ENCODE results near the gene LAIR1. TPM values are rescaled to one million over a fixed set of nuclear protein-coding genes. Genes with fewer than 3 reads are reported as not detected.
"Not testable (repeated sequence)": the region's sequence is repeated elsewhere in the genome, so short reads cannot be mapped to it uniquely, and the experiment has no call there.

The LAIR1 gene
- total and polyA plus RNA-seq, 12 donors, result 3.5 to 80.7 (median 38.5) TPM

DNA sequence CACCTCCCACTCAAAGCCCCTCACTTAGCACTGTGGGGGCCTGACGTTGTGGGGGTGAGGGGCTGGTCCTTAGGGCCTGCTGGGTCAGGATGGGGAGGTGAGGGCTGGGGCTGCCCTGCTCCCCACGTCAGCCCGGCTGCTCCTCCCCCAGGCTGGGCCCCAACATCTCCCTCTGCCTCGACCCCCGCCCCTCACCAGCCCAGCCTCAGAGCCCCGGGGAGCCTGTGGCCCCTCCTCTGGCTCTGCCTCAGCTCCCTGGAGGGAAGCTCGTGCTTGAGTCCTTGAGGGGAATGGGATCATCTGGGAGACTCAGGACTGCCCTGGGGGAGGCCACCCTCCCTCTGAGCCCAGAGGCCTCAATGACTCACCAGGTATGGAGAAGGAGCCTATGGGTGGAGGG, 32.6 kb downstream of the LAIR1 start:
- no peak for DNase-seq
- H3K36me3 ChIP-seq (replicated peaks in 1 of 2), result no peaks in the 10 kb centered on the region
- no peaks in the 10 kb centered on the region for H3K9me3 ChIP-seq (replicated peaks in 1 of 3)
- no peak for TF ChIP-seq POLR2A (IDR thresholded peaks at IDR 0.05)
- TF ChIP-seq, protein P1, sequence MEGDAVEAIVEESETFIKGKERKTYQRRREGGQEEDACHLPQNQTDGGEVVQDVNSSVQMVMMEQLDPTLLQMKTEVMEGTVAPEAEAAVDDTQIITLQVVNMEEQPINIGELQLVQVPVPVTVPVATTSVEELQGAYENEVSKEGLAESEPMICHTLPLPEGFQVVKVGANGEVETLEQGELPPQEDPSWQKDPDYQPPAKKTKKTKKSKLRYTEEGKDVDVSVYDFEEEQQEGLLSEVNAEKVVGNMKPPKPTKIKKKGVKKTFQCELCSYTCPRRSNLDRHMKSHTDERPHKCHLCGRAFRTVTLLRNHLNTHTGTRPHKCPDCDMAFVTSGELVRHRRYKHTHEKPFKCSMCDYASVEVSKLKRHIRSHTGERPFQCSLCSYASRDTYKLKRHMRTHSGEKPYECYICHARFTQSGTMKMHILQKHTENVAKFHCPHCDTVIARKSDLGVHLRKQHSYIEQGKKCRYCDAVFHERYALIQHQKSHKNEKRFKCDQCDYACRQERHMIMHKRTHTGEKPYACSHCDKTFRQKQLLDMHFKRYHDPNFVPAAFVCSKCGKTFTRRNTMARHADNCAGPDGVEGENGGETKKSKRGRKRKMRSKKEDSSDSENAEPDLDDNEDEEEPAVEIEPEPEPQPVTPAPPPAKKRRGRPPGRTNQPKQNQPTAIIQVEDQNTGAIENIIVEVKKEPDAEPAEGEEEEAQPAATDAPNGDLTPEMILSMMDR (IDR thresholded peaks at IDR 0.05), result no peak
- no peak overlapping the region for H3K4me3 ChIP-seq
- H3K27me3 ChIP-seq, result no peaks in the 10 kb centered on the region
- H3K27ac ChIP-seq, result no peak overlapping the region
- 69 to 71% (median 70%) methylated on average over 3 to 7 of the region's 7 CpGs; no CpG with 5 or more reads in 1 of the 4 donors for WGBS, 4 donors
- intact Hi-C loops (cut with DNase I), result no loop called here
- no peaks in the 10 kb centered on the region for H3K4me1 ChIP-seq (replicated peaks in 1 of 2)

DNA sequence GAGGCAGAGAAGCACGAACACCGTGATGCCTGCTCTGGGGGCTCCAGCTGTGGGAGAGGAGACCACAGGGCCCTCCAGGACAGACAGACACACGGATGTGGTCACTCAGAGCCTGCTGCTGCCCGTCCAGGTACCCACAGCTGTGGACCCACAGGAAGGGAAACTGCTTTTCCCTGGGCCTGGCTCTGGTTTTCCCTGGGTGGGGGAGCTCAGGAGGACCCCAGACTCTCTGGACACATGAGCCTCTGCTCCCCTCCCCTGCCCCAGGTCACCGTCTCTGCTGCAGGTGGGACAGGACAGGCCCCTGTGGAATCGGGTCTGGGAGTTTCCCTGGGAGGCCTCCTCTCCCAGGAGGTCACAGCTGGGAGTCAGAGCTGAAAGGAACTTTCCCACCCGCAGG, 33.1 kb downstream of the LAIR1 start:
- Histone ChIP-seq H3K4me3 (no peak overlapping the region), H3K27ac (no peak overlapping the region), H3K36me3 (replicated peaks in 1 of 2) (no peaks in the 10 kb centered on the region), H3K4me1 (replicated peaks in 1 of 2) (no peaks in the 10 kb centered on the region), H3K27me3 (no peaks in the 10 kb centered on the region), H3K9me3 (replicated peaks in 1 of 3) (no peaks in the 10 kb centered on the region)
- intact Hi-C loops (cut with DNase I), result no loop called here
- 73 to 90% (median 81%) methylated on average over 2 to 7 of the region's 7 CpGs for WGBS, 4 donors
- no peak for DNase-seq
- no peak for TF ChIP-seq POLR2A (IDR thresholded peaks at IDR 0.05)
- TF ChIP-seq, protein P1 (IDR thresholded peaks at IDR 0.05), result no peak

DNA sequence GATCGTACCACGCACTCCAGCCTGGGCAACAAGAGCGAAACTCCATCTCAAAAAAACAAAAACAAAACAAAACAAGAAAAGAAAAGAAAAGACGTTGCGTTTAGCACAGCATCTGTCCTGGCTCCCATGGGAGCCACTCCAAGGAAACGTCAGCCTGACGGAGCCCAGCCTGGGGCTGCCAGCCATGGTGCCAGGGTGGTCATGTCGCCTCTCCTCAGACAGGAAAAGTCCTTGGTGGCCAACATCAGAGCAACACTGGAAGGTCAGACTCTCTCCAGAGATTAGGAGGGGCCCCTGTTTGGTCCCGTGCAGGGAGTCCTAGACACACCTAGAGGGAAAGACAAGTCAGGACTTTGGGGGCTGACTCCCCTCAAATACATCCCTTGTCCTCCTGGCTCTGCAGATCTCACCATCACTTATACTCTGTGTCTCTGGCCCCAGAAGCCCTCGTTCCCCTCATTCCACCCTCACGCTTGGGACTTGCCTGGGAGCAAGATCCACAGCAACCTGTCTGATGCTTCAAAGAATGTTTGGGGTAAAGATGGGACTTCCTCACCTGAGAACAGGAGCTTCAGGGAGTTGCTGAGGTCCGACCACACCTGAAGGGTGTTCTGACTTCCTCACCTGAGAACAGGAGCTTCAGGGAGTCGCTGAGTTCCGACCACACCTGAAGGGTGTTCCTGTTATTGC, 35.1 kb downstream of the LAIR1 start:
- no peak overlapping the region for H3K4me3 ChIP-seq
- TF ChIP-seq, protein P1 (IDR thresholded peaks at IDR 0.05), result no peak
- TF ChIP-seq POLR2A (IDR thresholded peaks at IDR 0.05), result no peak
- H3K9me3 ChIP-seq (replicated peaks in 1 of 3), result no peaks in the 10 kb centered on the region
- H3K4me1 ChIP-seq (replicated peaks in 1 of 2), result no peaks in the 10 kb centered on the region
- intact Hi-C loops (cut with DNase I), result loop anchor here in 1 of 2 donors (5.0 kb wide), 1 partner anchor 58 kb away; no protein-coding TSS in a partner anchor
- DNase-seq, result no peak
- H3K27me3 ChIP-seq, result no peaks in the 10 kb centered on the region
- no peak overlapping the region for H3K27ac ChIP-seq
- H3K36me3 ChIP-seq (replicated peaks in 1 of 2), result no peaks in the 10 kb centered on the region
- WGBS, 4 donors, result 67 to 76% (median 70%) methylated on average over 10 to 14 of the region's 14 CpGs

DNA sequence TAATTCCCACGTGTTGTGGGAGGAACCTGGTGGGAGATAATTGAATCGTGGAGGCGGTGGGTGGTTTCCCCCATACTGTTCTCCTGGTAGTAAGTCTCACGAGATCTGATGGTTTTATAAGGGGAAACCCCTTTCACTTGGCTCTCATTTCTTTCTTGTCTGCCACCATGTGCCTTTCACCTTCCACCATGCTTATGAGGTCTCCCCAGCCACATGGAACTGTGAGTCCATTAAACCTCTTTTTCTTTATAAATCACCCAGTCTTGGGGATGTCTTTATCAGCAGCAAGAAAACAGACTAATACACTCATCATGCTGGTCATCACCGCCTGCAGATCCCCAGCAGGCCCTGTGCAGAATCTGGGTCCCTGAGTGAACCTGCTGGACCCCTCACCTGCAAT, 36.0 kb downstream of the LAIR1 start:
- not testable (repeated sequence) for H3K9me3 ChIP-seq (replicated peaks in 1 of 3); H3K4me1 ChIP-seq (replicated peaks in 1 of 2); DNase-seq; H3K4me3 ChIP-seq; H3K36me3 ChIP-seq (replicated peaks in 1 of 2); H3K27me3 ChIP-seq; H3K27ac ChIP-seq
- 73 to 78% (median 76%) methylated on average over 5 of the region's 5 CpGs for WGBS, 4 donors
- intact Hi-C loops (cut with DNase I), result loop anchor here in 1 of 2 donors (5.0 kb wide), 1 partner anchor 59 kb away; no protein-coding TSS in a partner anchor

DNA sequence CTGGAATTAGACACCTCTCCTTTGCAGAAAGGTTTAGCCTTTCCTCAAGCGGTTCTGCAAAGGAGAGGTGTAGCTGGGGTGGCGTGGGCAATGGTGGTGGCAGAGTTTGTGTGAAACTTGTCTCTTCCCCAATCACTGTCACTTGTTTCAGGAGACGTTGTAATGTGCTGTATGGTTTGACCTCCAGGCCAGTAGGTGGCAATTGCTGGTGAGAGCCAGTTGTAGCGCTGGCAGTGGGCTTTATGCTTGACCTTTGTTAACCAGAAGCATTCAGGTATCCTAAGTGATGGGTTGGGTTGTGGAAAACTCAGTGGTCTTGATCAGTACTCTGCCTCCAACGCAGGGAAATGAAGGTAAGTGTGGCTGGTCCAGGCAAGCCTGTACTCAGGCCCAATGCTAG, 39.1 kb downstream of the LAIR1 start:
- Histone ChIP-seq H3K36me3 (replicated peaks in 1 of 2) (no peaks in the 10 kb centered on the region), H3K9me3 (replicated peaks in 1 of 3) (no peaks in the 10 kb centered on the region), H3K4me3 (no peak overlapping the region), H3K4me1 (replicated peaks in 1 of 2) (no peaks in the 10 kb centered on the region), H3K27ac (no peak overlapping the region), H3K27me3 (peaks cover 6% of the 10 kb centered on the region)
- TF ChIP-seq, protein P1 (IDR thresholded peaks at IDR 0.05), result no peak
- TF ChIP-seq POLR2A (IDR thresholded peaks at IDR 0.05), result no peak
- intact Hi-C loops (cut with DNase I), result loop anchor here in 1 of 2 donors (5.0 kb wide), 1 partner anchor 62 kb away; no protein-coding TSS in a partner anchor
- no peak for DNase-seq
- whole genome bisulfite sequencing, 4 donors, result 69 to 79% (median 71%) methylated on average over 5 of the region's 5 CpGs

Data from adrenal gland (tissue), 12 donors.